ENCODE data around the gene FER1L5.

FER1L5 gene

GRCh38 chr2:96729748-96730147, 87.2 kb downstream of the FER1L5 start:
- no peak overlapping the region for H3K23ac ChIP-seq (ENCODE audit: low read length)
- H3K36me3 ChIP-seq (ENCODE audit: control insufficient read depth in 1 of 2, insufficient read depth in 2 of 2, low read length in 2 of 2): peaks cover 23 to 49% of the 10 kb centered on the region in 2 experiments
- H4K8ac ChIP-seq (ENCODE audit: low read depth, low read length): no peak overlapping the region
- no peak overlapping the region for H3K18ac ChIP-seq (ENCODE audit: low read length)
- H3K4me2 ChIP-seq (ENCODE audit: low read length): no peak overlapping the region
- H4K12ac ChIP-seq (ENCODE audit: low read depth, low read length): no peak overlapping the region
- H2BK5ac ChIP-seq (ENCODE audit: low read depth, low read length, poor library complexity): no peak overlapping the region
- no peak overlapping the region for H2AFZ ChIP-seq (ENCODE audit: insufficient read depth, low read length, poor library complexity)
- no peak overlapping the region for H3K9ac ChIP-seq (ENCODE audit: low read length)
- no CpG with 5 or more reads among the region's 7 CpGs for WGBS (ENCODE audit: extremely low coverage, insufficient coverage, insufficient read length)
- no peak overlapping the region for H4K91ac ChIP-seq (ENCODE audit: low read depth, low read length)
- H3K9me3 ChIP-seq (ENCODE audit: insufficient read depth, low read depth, low read length): no peaks in the 10 kb centered on the region
- H3K79me1 ChIP-seq (ENCODE audit: low read length): no peaks in the 10 kb centered on the region
- no peak overlapping the region for H2BK12ac ChIP-seq (ENCODE audit: low read length)
- H3K27me3 ChIP-seq (ENCODE audit: insufficient read depth, low read length): no peaks in the 10 kb centered on the region
- H3K14ac ChIP-seq (ENCODE audit: low read length): no peak overlapping the region
- no peak overlapping the region for H3K4ac ChIP-seq (ENCODE audit: low read depth, low read length)
- no peaks in the 10 kb centered on the region for H3K4me1 ChIP-seq (ENCODE audit: control insufficient read depth in 1 of 2, insufficient read depth in 2 of 2, low read length in 2 of 2)
- no peak overlapping the region for H3K4me3 ChIP-seq (ENCODE audit: low read depth, low read length)
- H2BK120ac ChIP-seq (ENCODE audit: insufficient read depth, low read length, poor library complexity): no peak overlapping the region
- no peak overlapping the region for H2AK5ac ChIP-seq (ENCODE audit: low read length)
- no peaks in the 10 kb centered on the region for H3K79me2 ChIP-seq (ENCODE audit: control insufficient read depth, insufficient read depth, low read length, poor library complexity)
- H3K27ac ChIP-seq (ENCODE audit: low read depth, low read length): no peak overlapping the region
- no peak for DNase-seq

DNA sequence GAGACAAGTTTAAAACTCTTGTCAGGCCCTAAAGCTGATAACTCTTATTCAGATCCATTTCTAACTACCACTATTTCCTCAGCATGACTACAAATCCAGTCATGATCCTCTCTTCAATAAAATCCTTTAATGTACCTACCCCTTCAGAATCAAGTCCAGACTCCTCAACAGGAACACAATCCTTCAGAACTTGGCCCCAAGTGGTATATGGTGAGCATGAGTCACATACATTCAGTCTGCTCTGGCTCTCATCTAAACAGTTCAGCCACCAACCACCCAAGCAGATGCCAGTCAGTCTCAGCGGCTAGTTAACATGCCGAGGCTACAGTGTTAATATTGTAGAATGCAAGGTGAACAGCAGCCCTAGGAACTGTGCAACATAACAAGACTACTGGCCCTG, 87.6 kb downstream of the FER1L5 start:
- peaks cover 23 to 49% of the 10 kb centered on the region in 2 experiments for H3K36me3 ChIP-seq (ENCODE audit: control insufficient read depth in 1 of 2, insufficient read depth in 2 of 2, low read length in 2 of 2)
- no peak overlapping the region for H2AK5ac ChIP-seq (ENCODE audit: low read length)
- no peak overlapping the region for H4K8ac ChIP-seq (ENCODE audit: low read depth, low read length)
- no peaks in the 10 kb centered on the region for H3K9me3 ChIP-seq (ENCODE audit: insufficient read depth, low read depth, low read length)
- H4K12ac ChIP-seq (ENCODE audit: low read depth, low read length): no peak overlapping the region
- H3K9ac ChIP-seq (ENCODE audit: low read length): no peak overlapping the region
- H3K4me3 ChIP-seq (ENCODE audit: low read depth, low read length): no peak overlapping the region
- H3K79me1 ChIP-seq (ENCODE audit: low read length): no peaks in the 10 kb centered on the region
- no peak overlapping the region for H3K27ac ChIP-seq (ENCODE audit: low read depth, low read length)
- no peak overlapping the region for H2BK12ac ChIP-seq (ENCODE audit: low read length)
- WGBS (ENCODE audit: extremely low coverage, insufficient coverage, insufficient read length): no CpG with 5 or more reads among the region's 2 CpGs
- H3K4ac ChIP-seq (ENCODE audit: low read depth, low read length): no peak overlapping the region
- no peak overlapping the region for H3K23ac ChIP-seq (ENCODE audit: low read length)
- no peak overlapping the region for H2BK5ac ChIP-seq (ENCODE audit: low read depth, low read length, poor library complexity)
- no peak overlapping the region for H3K14ac ChIP-seq (ENCODE audit: low read length)
- no peak overlapping the region for H3K4me2 ChIP-seq (ENCODE audit: low read length)
- H3K4me1 ChIP-seq (ENCODE audit: control insufficient read depth in 1 of 2, insufficient read depth in 2 of 2, low read length in 2 of 2): no peaks in the 10 kb centered on the region
- no peaks in the 10 kb centered on the region for H3K27me3 ChIP-seq (ENCODE audit: insufficient read depth, low read length)
- no peaks in the 10 kb centered on the region for H3K79me2 ChIP-seq (ENCODE audit: control insufficient read depth, insufficient read depth, low read length, poor library complexity)
- no peak for DNase-seq
- H4K91ac ChIP-seq (ENCODE audit: low read depth, low read length): no peak overlapping the region
- no peak overlapping the region for H3K18ac ChIP-seq (ENCODE audit: low read length)
- H2AFZ ChIP-seq (ENCODE audit: insufficient read depth, low read length, poor library complexity): no peak overlapping the region
- H2BK120ac ChIP-seq (ENCODE audit: insufficient read depth, low read length, poor library complexity): no peak overlapping the region

- H3K23ac ChIP-seq (ENCODE audit: low read length): no peak overlapping the region
- H4K12ac ChIP-seq (ENCODE audit: low read depth, low read length): no peak overlapping the region
- no peaks in the 10 kb centered on the region for H3K27me3 ChIP-seq (ENCODE audit: insufficient read depth, low read length)
- H3K9me3 ChIP-seq (ENCODE audit: insufficient read depth, low read depth, low read length): no peaks in the 10 kb centered on the region
- H3K79me2 ChIP-seq (ENCODE audit: control insufficient read depth, insufficient read depth, low read length, poor library complexity): no peaks in the 10 kb centered on the region
- no peak overlapping the region for H2BK12ac ChIP-seq (ENCODE audit: low read length)
- WGBS (ENCODE audit: extremely low coverage, insufficient coverage, insufficient read length): no CpG with 5 or more reads among the region's 3 CpGs
- no peak overlapping the region for H2BK5ac ChIP-seq (ENCODE audit: low read depth, low read length, poor library complexity)
- no peak overlapping the region for H3K18ac ChIP-seq (ENCODE audit: low read length)
- H3K4me2 ChIP-seq (ENCODE audit: low read length): no peak overlapping the region
- no peak overlapping the region for H3K4me3 ChIP-seq (ENCODE audit: low read depth, low read length)
- H3K4ac ChIP-seq (ENCODE audit: low read depth, low read length): no peak overlapping the region
- no peak overlapping the region for H3K14ac ChIP-seq (ENCODE audit: low read length)
- no peak overlapping the region for H4K91ac ChIP-seq (ENCODE audit: low read depth, low read length)
- H4K8ac ChIP-seq (ENCODE audit: low read depth, low read length): no peak overlapping the region
- no peak overlapping the region for H3K9ac ChIP-seq (ENCODE audit: low read length)
- no peak overlapping the region for H2BK120ac ChIP-seq (ENCODE audit: insufficient read depth, low read length, poor library complexity)
- DNase-seq: no peak
- H2AFZ ChIP-seq (ENCODE audit: insufficient read depth, low read length, poor library complexity): no peak overlapping the region
- H3K4me1 ChIP-seq (ENCODE audit: control insufficient read depth in 1 of 2, insufficient read depth in 2 of 2, low read length in 2 of 2): peaks cover 0 to under 1% of the 10 kb centered on the region in 2 experiments
- H3K27ac ChIP-seq (ENCODE audit: low read depth, low read length): no peak overlapping the region
- H2AK5ac ChIP-seq (ENCODE audit: low read length): no peak overlapping the region
- H3K36me3 ChIP-seq (ENCODE audit: control insufficient read depth in 1 of 2, insufficient read depth in 2 of 2, low read length in 2 of 2): peaks cover 9 to 38% of the 10 kb centered on the region in 2 experiments
- H3K79me1 ChIP-seq (ENCODE audit: low read length): no peaks in the 10 kb centered on the region
Measured at GRCh38 chr2:96733931-96734330, 91.4 kb downstream of the FER1L5 start.

GRCh38 chr2:96734880-96735583, 92.5 kb downstream of the FER1L5 start:
- Histone ChIP-seq H4K91ac (ENCODE audit: low read depth, low read length) (no peak overlapping the region), H3K4me1 (ENCODE audit: control insufficient read depth in 1 of 2, insufficient read depth in 2 of 2, low read length in 2 of 2) (peaks cover 4 to 6% of the 10 kb centered on the region in 2 experiments), H3K9me3 (ENCODE audit: insufficient read depth, low read depth, low read length) (no peaks in the 10 kb centered on the region), H3K79me1 (ENCODE audit: low read length) (peaks cover 4% of the 10 kb centered on the region), H4K12ac (ENCODE audit: low read depth, low read length) (no peak overlapping the region), H3K79me2 (ENCODE audit: control insufficient read depth, insufficient read depth, low read length, poor library complexity) (peaks cover 3% of the 10 kb centered on the region), H2BK120ac (ENCODE audit: insufficient read depth, low read length, poor library complexity) (no peak overlapping the region), H3K27ac (ENCODE audit: low read depth, low read length) (no peak overlapping the region), H2BK12ac (ENCODE audit: low read length) (no peak overlapping the region), H3K18ac (ENCODE audit: low read length) (no peak overlapping the region), H3K14ac (ENCODE audit: low read length) (no peak overlapping the region), H3K4ac (ENCODE audit: low read depth, low read length) (no peak overlapping the region), H3K4me2 (ENCODE audit: low read length) (no peak overlapping the region), H2BK5ac (ENCODE audit: low read depth, low read length, poor library complexity) (no peak overlapping the region), H3K23ac (ENCODE audit: low read length) (no peak overlapping the region), H2AK5ac (ENCODE audit: low read length) (no peak overlapping the region), H3K36me3 (ENCODE audit: control insufficient read depth in 1 of 2, insufficient read depth in 2 of 2, low read length in 2 of 2) (peaks cover 9 to 36% of the 10 kb centered on the region in 2 experiments), H4K8ac (ENCODE audit: low read depth, low read length) (no peak overlapping the region), H3K9ac (ENCODE audit: low read length) (no peak overlapping the region), H3K4me3 (ENCODE audit: low read depth, low read length) (no peak overlapping the region), H3K27me3 (ENCODE audit: insufficient read depth, low read length) (no peaks in the 10 kb centered on the region), H2AFZ (ENCODE audit: insufficient read depth, low read length, poor library complexity) (no peak overlapping the region)
- 100% methylated on average over 1 of the region's 8 CpGs for WGBS (ENCODE audit: extremely low coverage, insufficient coverage, insufficient read length)
- no peak for DNase-seq

All from trophoblast cell (in vitro differentiated cells and primary cell).